Calu3 (cell line): ENCODE data around the gene LAMA5. TPM values are rescaled to one million over a fixed set of nuclear protein-coding genes. Genes with fewer than 3 reads are reported as not detected.
A peak's percentile ranks its signal among the peaks of the same experiment; 100 is the strongest.

Source experiments
- BruUV-seq: library from RNA; stranded (reverse); fragments of 400-500 nt; replicated peaks from 2 replicates; lab custom pipeline; 2021; lab: Mats Ljungman, UMichigan
- CTCF ChIA-PET: fragments of 300-600 bp; sonication (Branson Sonifier 250); formaldehyde crosslinking; loops from one replicate; lab custom pipeline; 2022; ENCODE audit warnings: antibody characterized with exemption; lab: Charles Lee
- DNase-seq: peaks from one replicate; pipeline ENCODE4 v3.0.0; 2022
- H3K27ac Mint-ChIP-seq: one replicate; pipeline ENCODE4 v1.8.0; 2022; ENCODE audit warnings: mixed read lengths; ENCODE audit not compliant: unreplicated experiment
- H3K27me3 Mint-ChIP-seq: one replicate; pipeline ENCODE4 v1.8.0; 2022; ENCODE audit warnings: mixed read lengths; ENCODE audit not compliant: unreplicated experiment
- H3K36me3 Mint-ChIP-seq: one replicate; pipeline ENCODE4 v1.8.0; 2022; ENCODE audit warnings: mild to moderate bottlenecking, moderate library complexity, mixed read lengths; ENCODE audit not compliant: insufficient read depth, unreplicated experiment
- H3K4me1 Mint-ChIP-seq: one replicate; pipeline ENCODE4 v1.8.0; 2022; ENCODE audit warnings: mild to moderate bottlenecking, low read depth, mixed read lengths; ENCODE audit not compliant: unreplicated experiment
- H3K4me3 Mint-ChIP-seq: one replicate; pipeline ENCODE4 v1.8.0; 2022; ENCODE audit warnings: mild to moderate bottlenecking, low read depth, moderate library complexity, mixed read lengths; ENCODE audit not compliant: unreplicated experiment
- H3K9me3 Mint-ChIP-seq: one replicate; pipeline ENCODE4 v1.8.0; 2022; ENCODE audit warnings: low read depth, mixed read lengths; ENCODE audit not compliant: unreplicated experiment
- CTCF ChIP-seq: fragments of 200-600 bp; IDR thresholded peaks from one replicate; pipeline ENCODE4 v1.8.0; 2022; ENCODE audit warnings: antibody characterized with exemption; ENCODE audit not compliant: unreplicated experiment
- intact Hi-C: fragments of 100-400 bp; cut with micrococcal nuclease; formaldehyde crosslinking; loops from one replicate; pipeline ENCODE4 v1.10.0; 2022; ENCODE audit not compliant: unreplicated experiment
- total RNA-seq: library from RNA; stranded (reverse); gene quantifications from 2 replicates; pipeline ENCODE4 v1.2.3, GENCODE V29; 2022

LAMA5 gene
- total RNA-seq, 1 experiment from 2014 or later = 763 TPM

- no peak for TF ChIP-seq CTCF
- no TSS peak for BruUV-seq
- DNase-seq = no peak
- H3K27ac Mint-ChIP-seq = no peak overlapping the region
- intact Hi-C loops = no loop called here
- H3K4me1 Mint-ChIP-seq = no peaks in the 10 kb centered on the region
- no peaks in the 10 kb centered on the region for H3K9me3 Mint-ChIP-seq
- no peaks in the 10 kb centered on the region for H3K27me3 Mint-ChIP-seq
- no peak overlapping the region for H3K4me3 Mint-ChIP-seq
- CTCF ChIA-PET = no interaction called here
- peaks cover 84% of the 10 kb centered on the region for H3K36me3 Mint-ChIP-seq
Measured at GRCh38 chr20:62338294-62338620, 28.9 kb downstream of the LAMA5 start.

GRCh38 chr20:62337558-62338293 is 29.4 kb downstream of the LAMA5 start:
- H3K27ac Mint-ChIP-seq = no peak overlapping the region
- H3K36me3 Mint-ChIP-seq = peaks cover 84% of the 10 kb centered on the region
- H3K27me3 Mint-ChIP-seq = no peaks in the 10 kb centered on the region
- DNase-seq = no peak
- CTCF ChIA-PET = no interaction called here
- BruUV-seq = no TSS peak
- intact Hi-C loops = no loop called here
- H3K4me1 Mint-ChIP-seq = no peaks in the 10 kb centered on the region
- no peak for TF ChIP-seq CTCF
- no peak overlapping the region for H3K4me3 Mint-ChIP-seq
- H3K9me3 Mint-ChIP-seq = no peaks in the 10 kb centered on the region

GRCh38 chr20:62336775-62337557 is 30.1 kb downstream of the LAMA5 start:
- no peak overlapping the region for H3K4me3 Mint-ChIP-seq
- peaks cover 84% of the 10 kb centered on the region for H3K36me3 Mint-ChIP-seq
- H3K4me1 Mint-ChIP-seq = no peaks in the 10 kb centered on the region
- H3K27me3 Mint-ChIP-seq = no peaks in the 10 kb centered on the region
- intact Hi-C loops = no loop called here
- CTCF ChIA-PET = no interaction called here
- H3K27ac Mint-ChIP-seq = peak overlapping the region; percentile 50
- no peak for TF ChIP-seq CTCF
- no TSS peak for BruUV-seq
- no peaks in the 10 kb centered on the region for H3K9me3 Mint-ChIP-seq
- DNase-seq = no peak

- BruUV-seq = no TSS peak
- H3K36me3 Mint-ChIP-seq = peaks cover 84% of the 10 kb centered on the region
- no peaks in the 10 kb centered on the region for H3K9me3 Mint-ChIP-seq
- no peak for DNase-seq
- CTCF ChIA-PET = no interaction called here
- no peaks in the 10 kb centered on the region for H3K27me3 Mint-ChIP-seq
- peak overlapping the region; percentile 50 for H3K27ac Mint-ChIP-seq
- no peaks in the 10 kb centered on the region for H3K4me1 Mint-ChIP-seq
- no peak overlapping the region for H3K4me3 Mint-ChIP-seq
- no peak for TF ChIP-seq CTCF
- intact Hi-C loops = no loop called here
Measured at GRCh38 chr20:62336329-62336728, 30.8 kb downstream of the LAMA5 start.
